ENCODE data around the gene MAP4. TPM values are rescaled to one million over a fixed set of nuclear protein-coding genes. Genes with fewer than 3 reads are reported as not detected.

The MAP4 gene
- total and polyA plus RNA-seq, 2 donors (not counting 1 experiment from before 2014, with no cell fraction given): 39.2 to 132 TPM

DNA sequence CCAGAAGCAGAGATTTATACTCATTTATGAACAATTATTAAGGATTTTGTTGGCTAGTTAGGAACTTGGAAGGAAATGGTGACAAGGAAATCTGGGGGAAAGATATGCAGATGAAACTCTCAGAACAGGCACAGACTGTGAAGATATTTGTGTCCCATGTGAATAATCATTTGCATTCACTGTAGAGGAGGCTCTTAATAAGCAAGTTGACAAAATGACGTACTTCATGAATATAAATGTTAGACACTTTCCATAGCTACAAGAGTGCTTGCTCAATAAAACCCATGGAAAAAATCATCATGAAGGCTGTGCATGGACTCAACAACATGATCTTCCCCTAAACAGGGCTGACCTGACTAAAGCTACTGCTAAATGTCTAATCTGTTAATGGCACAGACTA lies 59.7 kb downstream of the MAP4 start:
- no peak overlapping the region for H2AFZ ChIP-seq (ENCODE audit: insufficient read depth, low read depth, low read length, poor library complexity, severe bottlenecking)
- DNase-seq: no peak
- H3K4me3 ChIP-seq (ENCODE audit: control extremely low read depth in 1 of 5, extremely low read depth in 1 of 5, insufficient read depth in 1 of 5, low read depth in 2 of 5, low read length in 4 of 5): no peak overlapping the region
- H4K20me1 ChIP-seq (ENCODE audit: control insufficient read depth, insufficient read depth, low read length, poor library complexity, severe bottlenecking): peaks cover 11% of the 10 kb centered on the region
- H3K27ac ChIP-seq (ENCODE audit: low read length in 2 of 2): no peak overlapping the region
- peaks cover 24% of the 10 kb centered on the region for H3K79me2 ChIP-seq (ENCODE audit: control insufficient read depth, insufficient read depth, low read length)
- no peak overlapping the region for H3K4me3 Mint-ChIP-seq
- H3K9ac ChIP-seq (ENCODE audit: low read length): no peak overlapping the region
- no peaks in the 10 kb centered on the region for H3K27me3 Mint-ChIP-seq
- H3K9me3 Mint-ChIP-seq (ENCODE audit: insufficient read depth): no peaks in the 10 kb centered on the region
- CTCF ChIA-PET: no interaction called here
- peaks cover 5% of the 10 kb centered on the region for H3K4me1 Mint-ChIP-seq
- H3K4me2 ChIP-seq (replicated peaks; ENCODE audit: low read depth, low read length, poor library complexity, severe bottlenecking): no peak overlapping the region
- peaks cover under 1 to 2% of the 10 kb centered on the region in 2 donors for H3K4me1 ChIP-seq (ENCODE audit: control insufficient read depth in 2 of 2, insufficient read depth in 2 of 2, low read length in 2 of 2)
- POLR2A ChIA-PET: no interaction called here
- no peaks in the 10 kb centered on the region for H3K27me3 ChIP-seq (replicated peaks in 1 of 4; ENCODE audit: control extremely low read depth in 1 of 4, control insufficient read depth in 3 of 4, insufficient read depth in 4 of 4, low read length in 3 of 4)
- TF ChIP-seq EZH2 (IDR thresholded peaks at IDR 0.05; ENCODE audit: borderline replicate concordance, insufficient read depth, low read depth, low read length, poor library complexity, severe bottlenecking): no peak
- TF ChIP-seq, protein P1, sequence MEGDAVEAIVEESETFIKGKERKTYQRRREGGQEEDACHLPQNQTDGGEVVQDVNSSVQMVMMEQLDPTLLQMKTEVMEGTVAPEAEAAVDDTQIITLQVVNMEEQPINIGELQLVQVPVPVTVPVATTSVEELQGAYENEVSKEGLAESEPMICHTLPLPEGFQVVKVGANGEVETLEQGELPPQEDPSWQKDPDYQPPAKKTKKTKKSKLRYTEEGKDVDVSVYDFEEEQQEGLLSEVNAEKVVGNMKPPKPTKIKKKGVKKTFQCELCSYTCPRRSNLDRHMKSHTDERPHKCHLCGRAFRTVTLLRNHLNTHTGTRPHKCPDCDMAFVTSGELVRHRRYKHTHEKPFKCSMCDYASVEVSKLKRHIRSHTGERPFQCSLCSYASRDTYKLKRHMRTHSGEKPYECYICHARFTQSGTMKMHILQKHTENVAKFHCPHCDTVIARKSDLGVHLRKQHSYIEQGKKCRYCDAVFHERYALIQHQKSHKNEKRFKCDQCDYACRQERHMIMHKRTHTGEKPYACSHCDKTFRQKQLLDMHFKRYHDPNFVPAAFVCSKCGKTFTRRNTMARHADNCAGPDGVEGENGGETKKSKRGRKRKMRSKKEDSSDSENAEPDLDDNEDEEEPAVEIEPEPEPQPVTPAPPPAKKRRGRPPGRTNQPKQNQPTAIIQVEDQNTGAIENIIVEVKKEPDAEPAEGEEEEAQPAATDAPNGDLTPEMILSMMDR (IDR thresholded peaks at IDR 0.05): no peak
- WGBS (ENCODE audit: insufficient coverage): no CpG with 5 or more reads among the region's 1 CpG
- no peak overlapping the region for H3K27ac Mint-ChIP-seq
- intact Hi-C loops (cut with micrococcal nuclease): no loop called here
- no peaks in the 10 kb centered on the region for H3K9me3 ChIP-seq (ENCODE audit: control extremely low read depth in 1 of 3, control insufficient read depth in 2 of 3, insufficient read depth in 1 of 3, low read length in 2 of 3)
- ATAC-seq (ENCODE audit: low read depth): no peak
- H3K36me3 ChIP-seq (replicated peaks in 1 of 2; ENCODE audit: control extremely low read depth in 1 of 2, control insufficient read depth in 1 of 2, extremely low read depth in 1 of 2, insufficient read depth in 2 of 2, low read length in 1 of 2): no peaks in the 10 kb centered on the region

GRCh38 chr3:47954567-47954966 lies 61.6 kb downstream of the MAP4 start:
- no peak overlapping the region for H3K4me2 ChIP-seq (replicated peaks; ENCODE audit: low read depth, low read length, poor library complexity, severe bottlenecking)
- POLR2A ChIA-PET: no interaction called here
- no peak overlapping the region for H2AFZ ChIP-seq (ENCODE audit: insufficient read depth, low read depth, low read length, poor library complexity, severe bottlenecking)
- peaks cover 3% of the 10 kb centered on the region for H3K4me1 Mint-ChIP-seq
- H3K9me3 Mint-ChIP-seq (ENCODE audit: insufficient read depth): no peaks in the 10 kb centered on the region
- no peak overlapping the region for H3K4me3 ChIP-seq (ENCODE audit: control extremely low read depth in 1 of 5, extremely low read depth in 1 of 5, insufficient read depth in 1 of 5, low read depth in 2 of 5, low read length in 4 of 5)
- DNase-seq: no peak
- intact Hi-C loops (cut with micrococcal nuclease): no loop called here
- H3K9me3 ChIP-seq (ENCODE audit: control extremely low read depth in 1 of 3, control insufficient read depth in 2 of 3, insufficient read depth in 1 of 3, low read length in 2 of 3): no peaks in the 10 kb centered on the region
- no peak for TF ChIP-seq EZH2 (IDR thresholded peaks at IDR 0.05; ENCODE audit: borderline replicate concordance, insufficient read depth, low read depth, low read length, poor library complexity, severe bottlenecking)
- TF ChIP-seq, protein P1 (IDR thresholded peaks at IDR 0.05): no peak
- peaks cover 24% of the 10 kb centered on the region for H3K79me2 ChIP-seq (ENCODE audit: control insufficient read depth, insufficient read depth, low read length)
- no peaks in the 10 kb centered on the region for H3K27me3 ChIP-seq (replicated peaks in 1 of 4; ENCODE audit: control extremely low read depth in 1 of 4, control insufficient read depth in 3 of 4, insufficient read depth in 4 of 4, low read length in 3 of 4)
- H3K27ac Mint-ChIP-seq: no peak overlapping the region
- H3K9ac ChIP-seq (ENCODE audit: low read length): no peak overlapping the region
- CTCF ChIA-PET: no interaction called here
- H3K27me3 Mint-ChIP-seq: no peaks in the 10 kb centered on the region
- H3K36me3 ChIP-seq (replicated peaks in 1 of 2; ENCODE audit: control extremely low read depth in 1 of 2, control insufficient read depth in 1 of 2, extremely low read depth in 1 of 2, insufficient read depth in 2 of 2, low read length in 1 of 2): no peaks in the 10 kb centered on the region
- WGBS (ENCODE audit: insufficient coverage): no CpG with 5 or more reads among the region's 1 CpG
- H3K4me1 ChIP-seq (ENCODE audit: control insufficient read depth in 2 of 2, insufficient read depth in 2 of 2, low read length in 2 of 2): no peaks in the 10 kb centered on the region
- H3K27ac ChIP-seq (ENCODE audit: low read length in 2 of 2): no peak overlapping the region
- H3K4me3 Mint-ChIP-seq: no peak overlapping the region
- ATAC-seq (ENCODE audit: low read depth): no peak
- peaks cover 11% of the 10 kb centered on the region for H4K20me1 ChIP-seq (ENCODE audit: control insufficient read depth, insufficient read depth, low read length, poor library complexity, severe bottlenecking)
